Activated CD4-positive, CD25-positive, alpha-beta regulatory T cell treated with anti-CD3 and anti-CD28 coated beads, Interleukin-2, amount 50 U/mL, for 24 hours (primary cell): ENCODE data around the gene THADA.
"Not testable (repeated sequence)": the region's sequence is repeated elsewhere in the genome, so short reads cannot be mapped to it uniquely, and the experiment has no call there.

Source experiments
- ATAC-seq, 2 donors: fragments of 150-1000 bp; cut with Tn5 transposase; one replicate each; pipeline ENCODE4 v1.10.0; 2021; ENCODE audit warnings: mild to moderate bottlenecking in 1 of 2, moderate library complexity in 1 of 2

The THADA gene

GRCh38 chr2:43460174-43460546, 135.7 kb downstream of the THADA start:
- no peak for ATAC-seq

GRCh38 chr2:43459446-43460173, 136.2 kb downstream of the THADA start:
- ATAC-seq = no peak

GRCh38 chr2:43458014-43458628, 137.7 kb downstream of the THADA start:
- ATAC-seq = no peak

GRCh38 chr2:43455731-43456642, 139.9 kb downstream of the THADA start:
- no peak for ATAC-seq

- ATAC-seq = no peak
Observed at GRCh38 chr2:43455296-43455695, 140.5 kb downstream of the THADA start.

- ATAC-seq = no peak
Observed at GRCh38 chr2:43454791-43455190, 141.0 kb downstream of the THADA start.

GRCh38 chr2:43453179-43454170, 142.4 kb downstream of the THADA start:
- ATAC-seq = no peak

- no peak for ATAC-seq
Observed at GRCh38 chr2:43452318-43452731, 143.5 kb downstream of the THADA start.

GRCh38 chr2:43450617-43451016, 145.2 kb downstream of the THADA start:
- no peak for ATAC-seq

- no peak for ATAC-seq
Observed at GRCh38 chr2:43448822-43449110, 147.1 kb downstream of the THADA start.

GRCh38 chr2:43448011-43448821, 147.6 kb downstream of the THADA start:
- ATAC-seq = no peak

- not testable (repeated sequence) for ATAC-seq
Observed at GRCh38 chr2:43446755-43447154, 149.1 kb downstream of the THADA start.

- ATAC-seq = no peak
Observed at GRCh38 chr2:43445781-43446180, 150.1 kb downstream of the THADA start.

- ATAC-seq = no peak
Observed at GRCh38 chr2:43444989-43445645, 150.7 kb downstream of the THADA start.

GRCh38 chr2:43443282-43443681, 152.6 kb downstream of the THADA start:
- ATAC-seq = no peak

- no peak for ATAC-seq
Observed at GRCh38 chr2:43441195-43441594, 154.6 kb downstream of the THADA start.

GRCh38 chr2:43438858-43439655, 156.8 kb downstream of the THADA start:
- ATAC-seq = no peak

- ATAC-seq = no peak
Observed at GRCh38 chr2:43438342-43438741, 157.5 kb downstream of the THADA start.

- ATAC-seq = no peak
Observed at GRCh38 chr2:43437363-43437762, 158.5 kb downstream of the THADA start.

- ATAC-seq = no peak
Observed at GRCh38 chr2:43436431-43436830, 159.4 kb downstream of the THADA start.
